Right lobe of liver (tissue), 4 donors: ENCODE measurements around the gene REG3G.

ENCODE experiments used
- POLR2A ChIP-seq: fragments of 450-650 bp; IDR thresholded peaks from one replicate; pipeline ENCODE4 v1.6.1; 2017; ENCODE audit warnings: antibody characterized with exemption, mild to moderate bottlenecking
- TF ChIP-seq, protein P1 (sequence below), 4 donors: fragments of 200-600 bp in 3 of 4; fragments of 450-650 bp in 1 of 4; IDR thresholded peaks; one replicate each; pipeline versions ENCODE4 v1.5.1 to v1.8.0; 2016 to 2022; ENCODE audit warnings: antibody characterized with exemption in 4 of 4, mild to moderate bottlenecking in 2 of 4
- donor health status: DM: no; HTN: no; CAD: no.
- donor health status: DM: no; HTN: no; CAD: no.
- donor health status: DM: no; HTN: yes; CAD: no.

DNA sequence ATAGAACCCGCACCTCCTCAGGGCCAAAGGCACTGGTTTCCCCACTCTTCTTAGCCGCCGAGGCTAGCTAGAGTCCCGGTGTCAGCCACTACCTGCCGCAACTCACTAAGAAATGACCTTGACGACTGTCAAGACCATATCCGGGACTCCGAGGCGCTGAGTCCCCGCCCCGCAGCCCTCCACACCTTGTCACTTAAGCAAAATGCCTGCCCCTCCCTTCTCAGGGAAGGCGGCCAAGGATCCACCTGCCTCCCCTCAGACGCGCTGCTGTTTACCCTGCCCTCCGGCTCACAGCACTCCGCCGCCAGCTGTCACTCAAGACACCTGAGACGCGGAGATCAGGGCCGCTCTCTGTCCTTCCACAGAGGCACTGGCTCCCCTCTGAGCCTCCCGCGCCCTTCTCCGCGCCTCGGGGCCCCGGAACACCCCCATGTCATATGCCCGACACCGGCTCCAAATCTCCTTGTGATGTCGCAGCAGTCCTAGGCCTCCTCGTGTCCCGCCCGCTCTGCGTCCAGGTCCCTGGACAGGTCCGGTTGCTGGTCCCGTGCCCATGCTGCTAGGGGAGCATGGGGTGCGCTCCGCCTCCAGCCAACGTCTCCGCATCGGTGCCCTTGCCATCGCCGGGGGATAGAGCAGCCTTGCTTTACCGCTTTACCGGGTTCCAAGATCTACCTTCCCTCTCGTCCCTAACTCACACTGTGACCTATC is 32.5 kb upstream of the REG3G start:
- TF ChIP-seq, protein P1, sequence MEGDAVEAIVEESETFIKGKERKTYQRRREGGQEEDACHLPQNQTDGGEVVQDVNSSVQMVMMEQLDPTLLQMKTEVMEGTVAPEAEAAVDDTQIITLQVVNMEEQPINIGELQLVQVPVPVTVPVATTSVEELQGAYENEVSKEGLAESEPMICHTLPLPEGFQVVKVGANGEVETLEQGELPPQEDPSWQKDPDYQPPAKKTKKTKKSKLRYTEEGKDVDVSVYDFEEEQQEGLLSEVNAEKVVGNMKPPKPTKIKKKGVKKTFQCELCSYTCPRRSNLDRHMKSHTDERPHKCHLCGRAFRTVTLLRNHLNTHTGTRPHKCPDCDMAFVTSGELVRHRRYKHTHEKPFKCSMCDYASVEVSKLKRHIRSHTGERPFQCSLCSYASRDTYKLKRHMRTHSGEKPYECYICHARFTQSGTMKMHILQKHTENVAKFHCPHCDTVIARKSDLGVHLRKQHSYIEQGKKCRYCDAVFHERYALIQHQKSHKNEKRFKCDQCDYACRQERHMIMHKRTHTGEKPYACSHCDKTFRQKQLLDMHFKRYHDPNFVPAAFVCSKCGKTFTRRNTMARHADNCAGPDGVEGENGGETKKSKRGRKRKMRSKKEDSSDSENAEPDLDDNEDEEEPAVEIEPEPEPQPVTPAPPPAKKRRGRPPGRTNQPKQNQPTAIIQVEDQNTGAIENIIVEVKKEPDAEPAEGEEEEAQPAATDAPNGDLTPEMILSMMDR (IDR thresholded peaks at IDR 0.05) = no peak
- no peak for TF ChIP-seq POLR2A
